ENCODE measurements around the gene DPYSL3. TPM values are rescaled to one million over a fixed set of nuclear protein-coding genes. Genes with fewer than 3 reads are reported as not detected.

The DPYSL3 gene
- polyA plus RNA-seq, 1 donor (not counting 4 experiments of a cell fraction or from before 2014, with no cell fraction given): 4.8 TPM

DNA sequence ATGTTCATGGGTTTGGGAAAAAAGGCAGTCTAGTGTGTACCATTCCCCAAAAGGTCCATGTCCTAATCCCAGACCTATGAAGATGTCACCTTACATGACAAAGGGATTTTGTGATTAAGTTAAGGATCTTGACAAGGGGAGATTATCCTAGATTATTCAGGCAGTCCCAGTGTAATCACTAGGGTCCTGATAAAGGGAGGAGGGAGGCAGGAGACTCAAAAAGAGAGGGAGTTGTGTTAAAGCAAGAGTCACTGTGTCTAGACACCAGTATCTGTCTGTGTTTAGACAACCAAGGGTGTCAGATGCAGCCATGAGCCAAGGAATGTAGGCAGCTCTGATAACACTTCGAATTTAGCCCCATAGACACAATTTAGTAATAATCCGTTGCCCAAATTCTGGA lies 49.5 kb downstream of the DPYSL3 start:
- dilution Hi-C loops (cut with MboI; ENCODE audit: extremely low pct_ligation_motif_present, low sequenced_read_pairs): no loop called here
- no peak overlapping the region for H3K27ac ChIP-seq (ENCODE audit: control insufficient read depth, insufficient read depth, low read length)
- TF ChIP-seq, protein P1, sequence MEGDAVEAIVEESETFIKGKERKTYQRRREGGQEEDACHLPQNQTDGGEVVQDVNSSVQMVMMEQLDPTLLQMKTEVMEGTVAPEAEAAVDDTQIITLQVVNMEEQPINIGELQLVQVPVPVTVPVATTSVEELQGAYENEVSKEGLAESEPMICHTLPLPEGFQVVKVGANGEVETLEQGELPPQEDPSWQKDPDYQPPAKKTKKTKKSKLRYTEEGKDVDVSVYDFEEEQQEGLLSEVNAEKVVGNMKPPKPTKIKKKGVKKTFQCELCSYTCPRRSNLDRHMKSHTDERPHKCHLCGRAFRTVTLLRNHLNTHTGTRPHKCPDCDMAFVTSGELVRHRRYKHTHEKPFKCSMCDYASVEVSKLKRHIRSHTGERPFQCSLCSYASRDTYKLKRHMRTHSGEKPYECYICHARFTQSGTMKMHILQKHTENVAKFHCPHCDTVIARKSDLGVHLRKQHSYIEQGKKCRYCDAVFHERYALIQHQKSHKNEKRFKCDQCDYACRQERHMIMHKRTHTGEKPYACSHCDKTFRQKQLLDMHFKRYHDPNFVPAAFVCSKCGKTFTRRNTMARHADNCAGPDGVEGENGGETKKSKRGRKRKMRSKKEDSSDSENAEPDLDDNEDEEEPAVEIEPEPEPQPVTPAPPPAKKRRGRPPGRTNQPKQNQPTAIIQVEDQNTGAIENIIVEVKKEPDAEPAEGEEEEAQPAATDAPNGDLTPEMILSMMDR (optimal IDR thresholded peaks at IDR 0.05 in 1 of 3, IDR thresholded peaks at IDR 0.05 in 1 of 3, conservative IDR thresholded peaks at IDR 0.05 in 1 of 3; ENCODE audit: extremely low read depth in 1 of 3, insufficient read depth in 2 of 3, low read length in 3 of 3): no peak
- TF ChIP-seq EZH2 (IDR thresholded peaks at IDR 0.05; ENCODE audit: low read length): no peak

DNA sequence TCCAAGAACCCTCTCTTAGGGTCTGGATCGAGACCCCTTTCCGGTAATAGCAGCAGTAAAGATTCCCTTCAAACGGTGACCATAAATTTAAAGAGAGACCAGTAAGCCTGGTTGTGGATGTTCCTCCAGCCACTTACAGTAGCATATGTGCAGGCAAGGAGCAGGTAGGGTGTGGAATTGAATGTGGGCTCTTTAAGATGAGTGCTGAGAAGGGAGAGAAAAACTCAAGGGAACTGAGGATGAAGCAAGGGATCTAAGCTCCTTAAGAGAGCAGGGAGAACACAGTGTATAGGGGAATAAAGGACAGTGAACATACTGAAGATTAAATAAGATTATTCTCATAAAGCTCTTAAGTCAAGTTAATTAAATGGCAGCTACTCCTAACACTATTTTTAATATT lies 51.3 kb downstream of the DPYSL3 start:
- dilution Hi-C loops (cut with MboI; ENCODE audit: extremely low pct_ligation_motif_present, low sequenced_read_pairs): no loop called here
- no peaks in the 10 kb centered on the region for H3K9me3 ChIP-seq (ENCODE audit: control insufficient read depth, low read depth, low read length)
- H3K9ac ChIP-seq (ENCODE audit: control insufficient read depth, extremely low read depth, insufficient read depth, low read length): no peak overlapping the region
- no peaks in the 10 kb centered on the region for H3K4me1 ChIP-seq (ENCODE audit: control insufficient read depth, extremely low read depth, insufficient read depth, low read length)
- no peak overlapping the region for H3K4me2 ChIP-seq (ENCODE audit: control insufficient read depth, extremely low read depth, insufficient read depth, low read depth, low read length)
- H3K79me2 ChIP-seq (ENCODE audit: control insufficient read depth, insufficient read depth, low read length): no peaks in the 10 kb centered on the region
- DNase-seq (ENCODE audit: low read depth, low spot score) (no peak), FAIRE-seq (no peak)
- H3K36me3 ChIP-seq (ENCODE audit: control insufficient read depth in 2 of 2, extremely low read depth in 1 of 2, insufficient read depth in 2 of 2, low read length in 2 of 2): no peaks in the 10 kb centered on the region
- H2AFZ ChIP-seq (ENCODE audit: control insufficient read depth, low read length): no peak overlapping the region
- no peaks in the 10 kb centered on the region for H4K20me1 ChIP-seq (ENCODE audit: control insufficient read depth, extremely low read depth, insufficient read depth, low read length)
- H3K4me3 ChIP-seq (ENCODE audit: control insufficient read depth in 2 of 3, extremely low read depth in 1 of 3, insufficient read depth in 2 of 3, low read depth in 1 of 3, low read length in 3 of 3): no peak overlapping the region
- no peak overlapping the region for H3K27ac ChIP-seq (ENCODE audit: control insufficient read depth, insufficient read depth, low read length)
- no peaks in the 10 kb centered on the region for H3K9me1 ChIP-seq (ENCODE audit: control insufficient read depth, extremely low read depth, insufficient read depth, low read length)
- H3K27me3 ChIP-seq (ENCODE audit: control insufficient read depth, extremely low read depth, insufficient read depth, low read length): no peaks in the 10 kb centered on the region
- TF ChIP-seq EZH2 (IDR thresholded peaks at IDR 0.05; ENCODE audit: low read length): no peak
- TF ChIP-seq, protein P1 (optimal IDR thresholded peaks at IDR 0.05 in 1 of 3, IDR thresholded peaks at IDR 0.05 in 1 of 3, conservative IDR thresholded peaks at IDR 0.05 in 1 of 3; ENCODE audit: extremely low read depth in 1 of 3, insufficient read depth in 2 of 3, low read length in 3 of 3): no peak

More for the DNA sequence above, 49.5 kb downstream of the DPYSL3 start:
- no peaks in the 10 kb centered on the region for H3K9me1 ChIP-seq (ENCODE audit: control insufficient read depth, extremely low read depth, insufficient read depth, low read length)
- H3K9ac ChIP-seq (ENCODE audit: control insufficient read depth, extremely low read depth, insufficient read depth, low read length): no peak overlapping the region
- H4K20me1 ChIP-seq (ENCODE audit: control insufficient read depth, extremely low read depth, insufficient read depth, low read length): no peaks in the 10 kb centered on the region
- H2AFZ ChIP-seq (ENCODE audit: control insufficient read depth, low read length): no peak overlapping the region
- no peaks in the 10 kb centered on the region for H3K36me3 ChIP-seq (ENCODE audit: control insufficient read depth in 2 of 2, extremely low read depth in 1 of 2, insufficient read depth in 2 of 2, low read length in 2 of 2)
- no peaks in the 10 kb centered on the region for H3K4me1 ChIP-seq (ENCODE audit: control insufficient read depth, extremely low read depth, insufficient read depth, low read length)
- H3K4me3 ChIP-seq (ENCODE audit: control insufficient read depth in 2 of 3, extremely low read depth in 1 of 3, insufficient read depth in 2 of 3, low read depth in 1 of 3, low read length in 3 of 3): no peak overlapping the region
- H3K4me2 ChIP-seq (ENCODE audit: control insufficient read depth, extremely low read depth, insufficient read depth, low read depth, low read length): no peak overlapping the region
- FAIRE-seq (no peak), DNase-seq (ENCODE audit: low read depth, low spot score) (no peak)
- no peaks in the 10 kb centered on the region for H3K79me2 ChIP-seq (ENCODE audit: control insufficient read depth, insufficient read depth, low read length)
- no peaks in the 10 kb centered on the region for H3K9me3 ChIP-seq (ENCODE audit: control insufficient read depth, low read depth, low read length)
- no peaks in the 10 kb centered on the region for H3K27me3 ChIP-seq (ENCODE audit: control insufficient read depth, extremely low read depth, insufficient read depth, low read length)
